Spleen (tissue), 11 donors: ENCODE data around the gene TAS2R43. TPM values are rescaled to one million over a fixed set of nuclear protein-coding genes. Genes with fewer than 3 reads are reported as not detected.
"Not testable (repeated sequence)": the region's sequence is repeated elsewhere in the genome, so short reads cannot be mapped to it uniquely, and the experiment has no call there.

Experiments
- DNase-seq: peaks from one replicate; pipeline ENCODE4 v3.0.0-alpha.2; 2020
- H3K27ac ChIP-seq, 8 donors: fragments of 200-600 bp; sonication (generic) in 7 of 8; 1 replicate in 4 of 8; 2 replicates in 4 of 8; pipeline versions ENCODE4 v1.5.0 to v1.8.0; 2016 to 2021; ENCODE audit warnings: inconsistent platforms in 4 of 8, mild to moderate bottlenecking in 4 of 8, moderate library complexity in 1 of 8
- H3K27me3 ChIP-seq, 7 donors: fragments of 200-600 bp; sonication (generic) in 6 of 7; replicated peaks in 1 of 7; 1 replicate in 4 of 7; 2 replicates in 3 of 7; pipeline versions ENCODE4 v1.5.0 to v1.8.0; 2016 to 2021; ENCODE audit warnings: inconsistent platforms in 3 of 7, mild to moderate bottlenecking in 1 of 7
- H3K36me3 ChIP-seq, 6 donors: fragments of 200-600 bp; sonication (generic) in 5 of 6; 1 replicate in 4 of 6; 2 replicates in 2 of 6; pipeline versions ENCODE4 v1.5.0 to v1.8.0; 2016 to 2021; ENCODE audit warnings: inconsistent platforms in 2 of 6
- H3K4me1 ChIP-seq, 6 donors: fragments of 200-600 bp; sonication (generic) in 5 of 6; 1 replicate in 3 of 6; 2 replicates in 3 of 6; pipeline versions ENCODE4 v1.5.0 to v1.8.0; 2016 to 2021; ENCODE audit warnings: inconsistent platforms in 3 of 6
- H3K4me3 ChIP-seq, 8 donors: fragments of 200-600 bp; sonication (generic) in 7 of 8; 1 replicate in 4 of 8; 2 replicates in 4 of 8; pipeline versions ENCODE4 v1.5.0 to v1.8.0; 2016 to 2021; ENCODE audit warnings: inconsistent platforms in 4 of 8, mild to moderate bottlenecking in 4 of 8, moderate library complexity in 2 of 8
- H3K9me3 ChIP-seq, 8 donors: fragments of 200-600 bp; sonication (generic) in 7 of 8; 1 replicate in 4 of 8; 2 replicates in 4 of 8; pipeline versions ENCODE4 v1.5.0 to v1.8.0; 2016 to 2021; ENCODE audit warnings: inconsistent platforms in 4 of 8
- POLR2A ChIP-seq, 3 donors: fragments of 450-650 bp; IDR thresholded peaks; one replicate each; pipeline ENCODE4 v1.5.1; 2017; ENCODE audit warnings: antibody characterized with exemption in 3 of 3, mild to moderate bottlenecking in 1 of 3
- POLR2AphosphoS5 ChIP-seq, 3 donors: sonication (generic); formaldehyde crosslinking; IDR thresholded peaks; one replicate each; pipeline ENCODE4 v1.5.1; 2017; ENCODE audit warnings: antibody characterized with exemption in 3 of 3
- WGBS, 5 donors: extraction: QIAGEN DNeasy Blood & Tissue Kit in 3 of 5; methylation state at CpG; one replicate each; pipeline versions ENCODE4 v1.1.5 to v1.1.7; 2013 to 2018; 5-methylcytosine and 5-hydroxymethylcytosine counted together
- intact Hi-C: fragments of 100-400 bp; cut with DNase I; formaldehyde crosslinking; loops from one replicate; pipeline ENCODE4 v1.15.0; 2023; ENCODE audit warnings: low total_unique reads
- polyA plus RNA-seq, 3 donors: library from polyadenylated mRNA; stranded (reverse); fragments of 200-250 nt; gene quantifications; one replicate each; pipeline ENCODE4 v1.2.1, GENCODE V29; 2013
- total RNA-seq, 7 donors: library from RNA; depleted of rRNA in 3 of 7; stranded (reverse); fragments of >200 nt in 3 of 7; fragmentation: NEBNext Ultra II Directional in 4 of 7; extraction: Animal tissue kit (Norgen Biotek cat#: 25700) in 4 of 7; gene quantifications; one replicate each; pipeline versions ENCODE4 v1.1.0 to v1.2.1, GENCODE V29; 2016 to 2021
- TF ChIP-seq, protein P1 (sequence below), 11 experiments: fragments of 200-600 bp in 7 of 11; fragments of 450-650 bp in 4 of 11; sonication (generic) in 4 of 11; IDR thresholded peaks in 8 of 11; conservative IDR thresholded peaks in 3 of 11; 1 replicate in 7 of 11; 2 replicates in 4 of 11; pipeline versions ENCODE4 v1.4.0 to v1.8.0; 2016 to 2021; ENCODE audit warnings: antibody characterized with exemption in 11 of 11, inconsistent platforms in 4 of 11, mild to moderate bottlenecking in 1 of 11
- donor health status: healthy with polysubstance abuse.
- donor health status: DM: no; HTN: no; CAD: no; lungs with moderate emphysema.
- donor health status: DM: no; HTN: no; CAD: no.
- donor health status: Bipolar disorder and iron deficiency.
- donor health status: healthy.
- donor health status: DM: no; HTN: no; CAD: no.
- donor health status: DM: yes; HTN: yes; CAD: no.

TAS2R43 gene
- total and polyA plus RNA-seq, 10 donors = 1.5 to 14.0 (median 4.6) TPM; not detected in 5

DNA sequence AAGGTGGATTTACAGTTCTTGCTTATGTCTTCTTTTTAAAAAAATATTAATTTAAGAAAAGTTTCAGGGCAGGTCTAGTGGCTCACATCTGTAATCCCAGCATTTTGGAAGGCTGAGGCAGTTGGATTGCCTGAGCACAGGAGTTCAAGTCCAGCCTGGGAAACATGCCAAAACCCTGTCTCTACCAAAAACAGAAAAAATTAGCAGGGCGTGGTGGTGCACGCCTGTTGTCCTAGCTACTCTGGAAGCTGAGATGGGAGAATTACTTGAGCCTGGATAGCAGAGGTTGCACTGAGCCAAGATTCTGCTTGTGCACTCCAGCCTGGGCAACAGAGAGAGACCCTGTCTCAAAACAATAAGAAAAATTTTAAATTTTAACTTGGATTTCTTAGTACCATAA is 24.6 kb downstream of the TAS2R43 start:
- Histone ChIP-seq H3K9me3 (no peaks in the 10 kb centered on the region), H3K36me3 (no peaks in the 10 kb centered on the region), H3K4me1 (no peaks in the 10 kb centered on the region), H3K4me3 (no peak overlapping the region), H3K27ac (no peak overlapping the region), H3K27me3 (no peaks in the 10 kb centered on the region)
- 35 to 85% (median 64%) methylated on average over 2 of the region's 2 CpGs for whole genome bisulfite sequencing, 5 donors
- intact Hi-C loops = no loop called here
- DNase-seq = no peak
- TF ChIP-seq POLR2A (IDR thresholded peaks at IDR 0.05) (no peak), POLR2AphosphoS5 (IDR thresholded peaks at IDR 0.05) (no peak)
- TF ChIP-seq, protein P1, sequence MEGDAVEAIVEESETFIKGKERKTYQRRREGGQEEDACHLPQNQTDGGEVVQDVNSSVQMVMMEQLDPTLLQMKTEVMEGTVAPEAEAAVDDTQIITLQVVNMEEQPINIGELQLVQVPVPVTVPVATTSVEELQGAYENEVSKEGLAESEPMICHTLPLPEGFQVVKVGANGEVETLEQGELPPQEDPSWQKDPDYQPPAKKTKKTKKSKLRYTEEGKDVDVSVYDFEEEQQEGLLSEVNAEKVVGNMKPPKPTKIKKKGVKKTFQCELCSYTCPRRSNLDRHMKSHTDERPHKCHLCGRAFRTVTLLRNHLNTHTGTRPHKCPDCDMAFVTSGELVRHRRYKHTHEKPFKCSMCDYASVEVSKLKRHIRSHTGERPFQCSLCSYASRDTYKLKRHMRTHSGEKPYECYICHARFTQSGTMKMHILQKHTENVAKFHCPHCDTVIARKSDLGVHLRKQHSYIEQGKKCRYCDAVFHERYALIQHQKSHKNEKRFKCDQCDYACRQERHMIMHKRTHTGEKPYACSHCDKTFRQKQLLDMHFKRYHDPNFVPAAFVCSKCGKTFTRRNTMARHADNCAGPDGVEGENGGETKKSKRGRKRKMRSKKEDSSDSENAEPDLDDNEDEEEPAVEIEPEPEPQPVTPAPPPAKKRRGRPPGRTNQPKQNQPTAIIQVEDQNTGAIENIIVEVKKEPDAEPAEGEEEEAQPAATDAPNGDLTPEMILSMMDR (IDR thresholded peaks at IDR 0.05 in 8 of 11, conservative IDR thresholded peaks at IDR 0.05 in 3 of 11) = no peak

DNA sequence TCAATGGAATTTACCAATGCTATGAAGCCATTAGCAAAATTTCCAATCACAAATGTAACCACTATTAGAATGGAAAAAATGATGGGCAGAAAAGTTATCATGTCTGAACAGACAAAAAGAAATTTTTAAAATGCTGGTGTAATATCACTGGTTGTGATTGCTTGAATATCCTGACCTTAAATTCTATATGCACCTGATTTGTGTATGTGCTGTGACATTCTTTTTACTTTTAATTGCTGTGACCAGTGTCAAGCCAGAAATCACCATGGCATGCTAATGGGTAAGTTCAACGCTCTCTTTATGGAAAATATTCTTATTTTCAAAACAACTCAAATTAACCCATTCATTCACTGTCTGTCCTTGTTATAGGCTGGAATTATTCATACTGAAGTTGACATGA is 29.9 kb downstream of the TAS2R43 start, which contains the start of gene TAS2R46:
Gene TAS2R46, minus strand, starts transcription at position 101 of the 400 bp plus-strand sequence. Its CDS starts 0 bp downstream, at position 101.
- H3K27me3 ChIP-seq, H3K27ac ChIP-seq, DNase-seq, H3K4me1 ChIP-seq, H3K4me3 ChIP-seq, intact Hi-C loops, H3K36me3 ChIP-seq, H3K9me3 ChIP-seq: not testable (repeated sequence)
- 92 to 98% (median 95%) methylated on average over 1 of the region's 1 CpG for WGBS, 5 donors

DNA sequence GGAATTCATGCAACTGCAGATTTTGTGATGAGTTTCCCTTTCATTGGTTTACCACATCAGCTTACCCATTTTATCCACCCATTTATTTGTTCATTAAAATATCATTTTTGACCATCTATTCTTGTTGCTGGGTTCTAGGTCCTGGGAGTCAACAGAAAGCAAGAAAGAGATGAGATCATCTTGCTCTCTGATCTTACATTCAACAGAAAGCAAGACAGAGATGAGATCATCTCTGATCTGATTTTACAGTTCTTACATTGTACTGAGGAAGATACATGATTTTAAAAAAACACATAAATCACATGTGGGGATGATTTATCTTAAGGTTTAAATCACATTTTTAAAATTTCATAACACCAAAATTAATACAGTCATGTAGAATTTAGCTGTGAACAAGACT is 32.3 kb downstream of the TAS2R43 start:
- intact Hi-C loops = no loop called here
- Histone ChIP-seq H3K4me1 (no peaks in the 10 kb centered on the region), H3K36me3 (no peaks in the 10 kb centered on the region), H3K27ac (no peak overlapping the region), H3K27me3 (no peaks in the 10 kb centered on the region), H3K9me3 (no peaks in the 10 kb centered on the region), H3K4me3 (no peak overlapping the region)
- DNase-seq = no peak
- TF ChIP-seq, protein P1 (IDR thresholded peaks at IDR 0.05 in 8 of 11, conservative IDR thresholded peaks at IDR 0.05 in 3 of 11) = no peak
- no peak for TF ChIP-seq POLR2A (IDR thresholded peaks at IDR 0.05)
- no peak for TF ChIP-seq POLR2AphosphoS5 (IDR thresholded peaks at IDR 0.05)

DNA sequence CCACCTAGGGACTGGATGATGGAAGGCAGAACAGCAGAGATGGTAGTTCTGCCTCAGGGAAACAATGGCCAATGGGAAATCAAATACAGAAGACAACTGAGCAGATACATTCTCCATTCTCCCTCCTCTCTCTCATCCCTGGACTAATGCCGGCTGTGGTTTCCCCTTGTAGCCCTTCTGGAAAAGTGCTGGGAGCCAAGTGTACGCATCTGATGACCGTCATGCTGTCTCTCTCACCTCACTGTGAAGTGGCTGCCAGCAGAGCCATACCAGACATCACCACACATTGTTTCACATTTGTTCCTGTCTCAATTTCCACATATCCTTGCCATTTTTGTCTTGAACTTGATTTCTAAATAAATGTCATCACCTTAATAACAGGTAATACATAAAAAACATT is 33.1 kb downstream of the TAS2R43 start:
- intact Hi-C loops = no loop called here
- H3K9me3 ChIP-seq = peaks cover 0 to 1% (median 0%) of the 10 kb centered on the region in 8 donors
- H3K4me3 ChIP-seq = no peak overlapping the region
- H3K27ac ChIP-seq = no peak overlapping the region
- WGBS, 5 donors = 94 to 100% (median 98%) methylated on average over 3 of the region's 3 CpGs
- H3K4me1 ChIP-seq = no peaks in the 10 kb centered on the region
- no peaks in the 10 kb centered on the region for H3K36me3 ChIP-seq
- no peak for DNase-seq
- no peaks in the 10 kb centered on the region for H3K27me3 ChIP-seq
- TF ChIP-seq, protein P1 (IDR thresholded peaks at IDR 0.05 in 8 of 11, conservative IDR thresholded peaks at IDR 0.05 in 3 of 11) = no peak
- TF ChIP-seq POLR2AphosphoS5 (IDR thresholded peaks at IDR 0.05) (no peak), POLR2A (IDR thresholded peaks at IDR 0.05) (no peak)

DNA sequence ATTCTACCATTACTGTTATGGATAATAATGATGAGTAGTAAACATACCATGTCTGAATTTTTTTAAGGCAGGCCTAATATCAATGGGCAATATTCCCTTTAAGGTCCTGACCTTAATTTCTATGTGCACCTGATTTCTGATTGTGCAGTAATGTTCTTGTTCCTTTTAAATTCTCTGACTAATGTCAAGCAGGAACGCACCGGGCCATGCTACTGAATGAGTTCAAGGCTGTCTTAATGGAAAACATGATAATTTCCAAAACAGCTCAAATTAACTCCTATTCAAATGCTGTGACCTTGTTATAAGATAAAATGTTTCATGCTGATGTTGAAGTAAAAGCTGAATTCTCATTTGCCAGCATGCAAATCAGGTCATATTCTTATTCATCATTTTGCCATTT is 36.8 kb downstream of the TAS2R43 start:
- Histone ChIP-seq H3K27me3 (no peaks in the 10 kb centered on the region), H3K36me3 (peaks cover 0 to 8% (median 0%) of the 10 kb centered on the region in 6 donors), H3K27ac (peak overlapping the region in 3 of 8 donors; percentile 11 to 19 (median 15)), H3K4me3 (no peak overlapping the region), H3K9me3 (peaks cover 0 to 35% (median 25%) of the 10 kb centered on the region in 8 donors), H3K4me1 (no peaks in the 10 kb centered on the region)
- whole genome bisulfite sequencing, 5 donors = 65 to 91% (median 76%) methylated on average over 2 of the region's 2 CpGs
- intact Hi-C loops = no loop called here
- DNase-seq = no peak
- TF ChIP-seq POLR2A (IDR thresholded peaks at IDR 0.05) (no peak), POLR2AphosphoS5 (IDR thresholded peaks at IDR 0.05) (no peak)
- TF ChIP-seq, protein P1 (IDR thresholded peaks at IDR 0.05 in 8 of 11, conservative IDR thresholded peaks at IDR 0.05 in 3 of 11) = no peak

DNA sequence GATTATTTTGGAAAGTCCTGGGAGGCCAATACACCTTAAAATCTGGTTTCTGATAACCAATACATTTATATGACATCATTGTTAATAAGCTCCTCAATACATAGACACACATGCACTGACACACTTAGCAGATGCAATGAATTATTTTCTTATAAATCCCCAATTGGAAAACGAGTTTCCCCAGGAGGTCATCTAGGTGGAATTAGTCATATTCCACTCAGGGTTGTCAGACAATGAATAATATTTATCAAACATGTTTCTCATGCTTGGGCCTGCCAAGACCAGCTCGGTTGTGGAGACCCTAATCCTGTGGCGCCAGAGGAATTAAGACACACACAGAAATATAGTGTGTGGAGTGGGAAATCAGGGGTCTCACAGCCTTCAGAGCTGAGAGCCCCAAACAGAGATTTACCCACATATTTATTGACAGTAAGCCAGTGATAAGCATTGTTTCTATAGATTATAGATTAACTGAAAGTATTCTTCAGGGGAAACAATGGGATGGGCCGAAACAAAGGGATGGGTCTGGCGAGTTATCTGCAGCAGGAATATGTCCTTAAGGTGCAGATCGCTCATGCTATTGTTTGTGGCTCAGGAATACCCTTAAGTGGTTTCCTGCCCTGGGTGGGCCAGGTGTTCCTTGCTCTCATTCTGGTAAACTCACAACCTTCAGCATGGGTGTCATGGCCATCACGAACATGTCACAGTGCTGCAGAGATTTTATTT is 42.1 kb downstream of the TAS2R43 start:
- H3K27me3 ChIP-seq, H3K27ac ChIP-seq, H3K4me1 ChIP-seq, H3K4me3 ChIP-seq, DNase-seq, intact Hi-C loops: not testable (repeated sequence)
- Histone ChIP-seq H3K36me3 (peaks cover 0 to 40% (median 0%) of the 10 kb centered on the region in 6 donors), H3K9me3 (peaks cover 0 to 44% (median 33%) of the 10 kb centered on the region in 8 donors)
- 92 to 97% (median 94%) methylated on average over 7 of the region's 7 CpGs for WGBS, 5 donors

DNA sequence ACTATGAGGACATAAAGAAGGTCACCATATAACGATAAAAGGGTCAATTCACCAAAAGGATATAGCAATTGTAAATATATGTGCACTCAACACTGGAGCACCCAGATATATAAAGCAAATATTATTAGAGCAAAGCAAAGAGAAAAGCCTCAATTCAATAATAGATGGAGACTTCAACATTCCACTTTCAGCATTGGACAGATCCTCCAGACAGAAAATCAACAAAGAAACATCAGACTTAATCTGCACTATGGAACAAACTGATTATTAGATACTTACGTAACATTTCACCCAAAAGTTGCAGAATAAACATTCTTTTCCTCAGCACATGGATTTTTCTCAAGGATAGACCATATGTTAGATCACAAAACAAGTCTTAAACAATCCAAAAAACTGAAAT is 50.7 kb downstream of the TAS2R43 start:
- DNase-seq, H3K27me3 ChIP-seq, H3K27ac ChIP-seq, H3K4me1 ChIP-seq, intact Hi-C loops, H3K9me3 ChIP-seq, H3K4me3 ChIP-seq: not testable (repeated sequence)
- H3K36me3 ChIP-seq = peaks cover 0 to 44% (median 0%) of the 10 kb centered on the region in 6 donors
- 70 to 98% (median 95%) methylated on average over 2 of the region's 2 CpGs for WGBS, 5 donors
